Neural cell (in vitro differentiated cells): ENCODE measurements around the gene SMG6.

Experiments used
- CTCF ChIP-seq: fragments of 450-650 bp; IDR thresholded peaks from 2 replicates; pipeline ENCODE4 v1.5.1; 2014; ENCODE audit warnings: antibody characterized with exemption, mild to moderate bottlenecking, moderate library complexity; ENCODE audit not compliant: poor library complexity, severe bottlenecking
- EZH2 ChIP-seq: fragments of 200-600, 300-800 bp; shearing (Covaris generic), sonication (generic); IDR thresholded peaks from 2 replicates; pipeline ENCODE4 v1.6.1; 2014; ENCODE audit warnings: antibody characterized with exemption, low read length, borderline replicate concordance, mild to moderate bottlenecking; ENCODE audit not compliant: insufficient read depth, poor library complexity, severe bottlenecking
- POLR2AphosphoS5 ChIP-seq: IDR thresholded peaks from 2 replicates; pipeline ENCODE4 v1.6.1; 2012
- REST ChIP-seq: IDR thresholded peaks from 2 replicates; pipeline ENCODE4 v1.6.1; 2012; ENCODE audit warnings: borderline replicate concordance
- TAF1 ChIP-seq: IDR thresholded peaks from 2 replicates; pipeline ENCODE4 v1.6.1; 2012; ENCODE audit warnings: low read depth

- TF ChIP-seq POLR2AphosphoS5 (no peak), TAF1 (no peak), REST (no peak), CTCF (no peak), EZH2 (no peak)
Observed at GRCh38 chr17:2071024-2071385, 232.6 kb downstream of the SMG6 start.
